ENCODE measurements around the gene NHLH1.

- TF ChIP-seq CTCF (IDR thresholded peaks at IDR 0.05): no peak
- TF ChIP-seq POLR2AphosphoS5 (IDR thresholded peaks at IDR 0.05; ENCODE audit: low read depth, low read length): no peak
- no peak for TF ChIP-seq TCF7L2 (IDR thresholded peaks at IDR 0.05; ENCODE audit: low read depth, low read length)
- TF ChIP-seq REST (IDR thresholded peaks at IDR 0.05; ENCODE audit: insufficient read depth in 1 of 2, low read depth in 2 of 2, low read length in 1 of 2): no peak
- no peak for TF ChIP-seq SIN3A (IDR thresholded peaks at IDR 0.05; ENCODE audit: borderline replicate concordance, insufficient read depth, low read depth, low read length)
Observed at GRCh38 chr1:160400646-160401486, 34.0 kb downstream of the NHLH1 start.

All from Panc1 (cell line).